Urothelium cell line (cell line): ENCODE measurements around the gene SIL1.
"Not testable (repeated sequence)": the region's sequence is repeated elsewhere in the genome, so short reads cannot be mapped to it uniquely, and the experiment has no call there.

Experiments
- DNase-seq: peaks from one replicate; pipeline ENCODE4 v3.0.0; 2011; ENCODE audit warnings: low spot score, mixed read lengths
- FAIRE-seq: peaks from 2 replicates; lab custom pipeline; 2011; peaks lifted over from hg19 to GRCh38; lab: Jason Lieb, UNC

SIL1 gene

GRCh38 chr5:139177809-139178588, 20.2 kb downstream of the SIL1 start:
- DNase-seq, result no peak
- FAIRE-seq, result no peak

GRCh38 chr5:139177281-139177680, 20.9 kb downstream of the SIL1 start:
- FAIRE-seq, DNase-seq: not testable (repeated sequence)

DNA sequence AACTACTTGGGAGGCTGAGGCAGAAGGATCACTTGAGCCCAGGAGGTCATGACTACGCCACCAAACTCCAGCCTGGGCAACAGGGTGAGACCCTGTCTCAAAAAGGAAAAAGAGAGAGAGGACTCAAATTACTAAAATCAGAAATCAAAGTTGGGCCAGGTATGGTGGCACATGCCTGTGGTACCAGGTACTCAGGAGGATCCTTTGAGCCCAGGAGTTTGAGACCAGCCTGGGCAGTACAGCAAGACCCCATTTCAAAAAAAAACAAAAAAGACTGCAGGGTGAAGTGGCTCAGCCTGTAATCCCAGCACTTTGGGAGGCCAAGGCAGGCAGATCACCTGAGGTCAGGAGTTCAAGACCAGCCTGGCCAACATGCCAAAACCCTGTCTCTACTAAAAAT, 23.8 kb downstream of the SIL1 start:
- not testable (repeated sequence) for DNase-seq, FAIRE-seq

GRCh38 chr5:139171779-139172404, 26.3 kb downstream of the SIL1 start:
- FAIRE-seq (no peak), DNase-seq (no peak)

DNA sequence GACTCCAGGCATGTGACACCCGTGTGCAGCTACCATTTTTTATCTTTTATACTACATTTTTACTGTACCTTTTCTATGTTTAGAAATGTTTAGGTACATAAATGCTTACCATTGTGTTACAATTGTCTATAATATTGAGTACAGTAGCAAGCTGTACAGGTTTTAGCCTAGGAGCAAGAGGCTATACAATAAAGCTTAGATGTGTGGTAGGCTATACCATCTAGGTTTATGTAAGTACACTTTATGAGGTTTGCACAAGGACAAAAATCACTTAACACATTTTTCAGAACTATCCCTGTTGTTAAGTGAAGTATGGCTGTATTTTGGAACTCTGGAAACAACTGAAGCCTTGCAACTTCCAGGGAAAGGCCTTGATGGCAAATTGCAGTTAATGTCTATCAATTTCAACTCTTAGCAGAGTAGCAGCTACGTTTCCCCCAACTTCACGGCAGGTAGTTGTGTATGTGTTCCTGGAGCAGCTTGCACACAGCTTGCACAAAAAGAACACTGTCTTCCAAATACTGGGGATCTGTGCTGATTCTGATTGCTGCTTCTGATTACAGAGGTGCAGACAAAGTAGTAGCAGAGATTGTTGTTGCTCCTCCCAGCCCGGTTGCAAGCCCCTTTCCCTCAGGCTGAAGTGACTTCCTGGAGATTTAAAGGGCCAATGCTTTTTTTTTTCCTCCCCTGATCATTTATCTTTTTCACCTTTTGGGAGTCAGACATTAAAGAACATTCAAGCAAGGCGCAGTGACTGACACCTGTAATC, 30.0 kb downstream of the SIL1 start:
- FAIRE-seq (no peak), DNase-seq (no peak)

- FAIRE-seq, result no peak
These were observed 30.6 kb downstream of the SIL1 start for GRCh38 chr5:139167533-139167932.

GRCh38 chr5:139167063-139167462, 31.1 kb downstream of the SIL1 start:
- DNase-seq (no peak), FAIRE-seq (no peak)

More at GRCh38 chr5:139167533-139167932, 30.6 kb downstream of the SIL1 start:
- no peak for DNase-seq

DNA sequence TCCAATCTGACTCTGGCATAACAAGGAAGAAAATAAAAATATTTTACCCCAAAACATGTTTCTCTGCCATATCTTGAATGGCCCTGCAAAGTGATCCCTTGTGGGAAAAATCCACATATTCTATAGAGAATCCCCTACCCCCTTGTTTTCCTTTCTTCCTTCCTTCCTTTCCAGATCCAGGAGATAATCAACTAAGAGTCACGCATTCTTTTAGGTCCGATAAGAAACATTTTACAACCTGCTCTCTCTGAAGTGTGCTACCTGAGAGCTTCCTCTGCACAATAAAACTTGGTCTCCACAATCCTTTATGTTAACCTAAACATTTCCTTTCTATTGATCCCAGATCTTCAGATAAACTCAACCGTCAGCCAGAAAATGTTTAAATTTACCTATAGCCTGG, 33.3 kb downstream of the SIL1 start:
- not testable (repeated sequence) for FAIRE-seq, DNase-seq

GRCh38 chr5:139164020-139164419, 34.1 kb downstream of the SIL1 start:
- DNase-seq (no peak), FAIRE-seq (no peak)

GRCh38 chr5:139162448-139162847, 35.7 kb downstream of the SIL1 start:
- DNase-seq, result no peak
- no peak for FAIRE-seq

DNA sequence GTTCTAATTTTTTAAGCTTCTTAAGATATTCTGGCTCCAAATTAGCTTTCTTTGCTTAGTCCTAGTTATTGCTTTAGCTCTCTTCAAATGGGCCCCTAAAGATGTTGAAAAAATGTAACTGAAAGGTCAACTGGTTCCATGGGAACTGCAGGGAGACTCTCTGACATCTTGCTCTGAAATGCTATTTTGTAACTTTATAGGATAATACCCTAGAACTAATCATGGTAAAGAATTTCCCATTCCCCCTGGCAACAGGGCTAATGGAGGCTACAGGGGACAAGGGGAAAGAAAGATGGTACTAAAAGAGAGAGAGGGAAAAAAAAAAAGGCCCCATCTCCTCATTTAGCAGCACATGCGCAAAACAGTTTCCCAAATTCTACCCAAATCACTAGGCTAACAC, 39.4 kb downstream of the SIL1 start:
- FAIRE-seq (no peak), DNase-seq (no peak)

- no peak for FAIRE-seq
These were observed 40.6 kb downstream of the SIL1 start for GRCh38 chr5:139157556-139157955.

DNA sequence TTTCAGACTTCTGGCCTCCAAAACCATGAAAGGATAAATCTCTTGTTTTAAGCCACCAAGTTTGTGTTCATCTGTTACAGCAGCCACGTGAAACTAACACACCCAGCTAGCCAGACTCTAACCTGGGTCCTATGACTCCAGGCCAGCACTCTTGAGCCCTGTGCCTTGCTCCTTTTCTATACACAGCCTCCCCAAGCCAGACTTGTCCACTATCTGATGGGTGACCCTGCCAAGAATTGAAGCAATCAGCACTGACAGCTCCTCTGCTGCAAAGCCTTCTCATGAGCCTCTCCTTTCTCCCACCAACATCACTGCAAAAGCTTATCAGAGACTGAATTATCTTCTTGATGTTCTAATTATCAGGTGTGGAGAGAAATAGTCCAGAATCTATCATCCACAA, 41.4 kb downstream of the SIL1 start:
- FAIRE-seq (no peak), DNase-seq (no peak)

More at GRCh38 chr5:139157556-139157955, 40.6 kb downstream of the SIL1 start:
- DNase-seq, result no peak

DNA sequence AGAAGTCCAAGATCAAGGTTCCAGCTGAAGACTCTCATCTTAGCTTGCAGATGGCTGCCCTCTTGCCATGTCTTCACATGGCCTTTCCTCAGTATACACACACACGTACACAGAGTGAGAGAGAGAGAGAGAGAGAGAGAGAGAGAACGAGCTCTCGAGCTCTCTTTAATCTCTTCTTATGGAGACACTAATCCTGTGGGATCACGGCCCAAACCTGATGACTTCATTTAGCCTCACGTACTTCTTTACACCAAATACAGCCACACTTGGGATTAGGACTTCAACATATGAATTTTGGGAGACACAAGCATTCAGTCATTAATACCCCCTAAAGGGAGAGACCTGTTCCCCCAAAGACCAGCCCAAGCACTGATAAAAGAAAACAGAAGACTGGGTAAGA, 42.8 kb downstream of the SIL1 start:
- DNase-seq (no peak), FAIRE-seq (no peak)

DNA sequence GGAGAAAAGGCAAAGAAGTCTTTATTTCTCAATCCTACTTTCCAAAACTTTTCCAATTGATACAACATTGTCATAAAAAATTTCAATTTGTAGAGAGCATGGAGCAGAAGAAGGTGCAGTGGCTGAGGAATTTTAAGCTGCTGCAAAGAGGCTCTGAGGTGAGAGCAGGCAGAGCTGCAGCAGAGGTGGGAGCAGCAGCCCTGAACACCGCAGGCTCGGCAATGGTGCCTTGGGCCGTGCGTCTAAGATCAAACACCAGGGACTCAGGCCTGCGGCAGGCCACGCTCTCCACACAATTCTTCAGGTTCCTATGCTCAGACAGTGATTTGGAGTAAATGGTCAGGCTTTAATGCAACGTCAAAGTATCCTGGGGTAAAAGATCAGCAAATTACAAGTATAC, 46.3 kb downstream of the SIL1 start:
- no peak for DNase-seq
- FAIRE-seq, result no peak

- no peak for FAIRE-seq
These were observed 47.7 kb downstream of the SIL1 start for GRCh38 chr5:139150367-139150999.

GRCh38 chr5:139149477-139150199, 48.5 kb downstream of the SIL1 start:
- no peak for DNase-seq

More at GRCh38 chr5:139150367-139150999, 47.7 kb downstream of the SIL1 start:
- DNase-seq, result no peak

DNA sequence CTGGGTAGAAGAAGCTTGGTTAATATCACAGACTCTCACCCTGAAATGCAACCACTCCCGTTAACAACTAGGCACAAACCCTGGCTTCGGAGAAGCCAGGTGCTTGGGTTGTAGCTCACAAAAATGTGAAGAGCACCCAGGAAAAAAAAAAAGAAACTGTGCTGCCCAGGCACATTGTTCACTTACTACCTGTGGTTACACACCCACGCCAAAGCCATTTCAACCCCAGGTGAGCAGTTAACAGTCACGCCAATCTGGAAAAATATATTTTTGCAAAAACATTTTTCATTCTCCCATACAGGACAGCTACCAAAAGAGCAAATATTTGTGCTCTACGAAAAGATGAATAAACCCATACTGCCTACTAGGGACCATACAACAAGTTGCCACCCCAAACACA, 49.2 kb downstream of the SIL1 start:
- DNase-seq, result no peak

More at GRCh38 chr5:139149477-139150199, 48.5 kb downstream of the SIL1 start:
- FAIRE-seq, result no peak

DNA sequence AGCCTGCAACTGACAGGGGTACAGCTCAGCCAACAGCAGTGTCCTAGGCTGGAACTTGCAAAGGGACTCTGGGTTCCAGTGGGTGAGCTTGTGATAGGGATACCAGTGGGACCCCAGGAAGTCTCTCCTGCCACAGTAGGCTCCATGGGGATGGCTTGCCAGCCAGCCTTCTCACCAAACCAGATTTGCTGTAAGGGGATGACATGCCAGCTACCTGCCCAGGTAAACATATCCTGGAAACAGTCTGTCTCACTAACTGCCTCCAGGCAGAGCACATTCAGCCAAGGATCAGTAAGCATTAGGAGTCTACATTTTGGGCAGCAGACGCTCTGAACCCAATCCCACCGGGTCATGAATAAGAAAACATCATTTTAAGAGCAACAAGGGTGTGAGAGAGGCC, 49.9 kb downstream of the SIL1 start:
- DNase-seq, result no peak
- no peak for FAIRE-seq

More for the DNA sequence above, 49.2 kb downstream of the SIL1 start:
- FAIRE-seq, result no peak

- DNase-seq (no peak), FAIRE-seq (no peak)
These were observed 50.6 kb downstream of the SIL1 start for GRCh38 chr5:139147483-139148087.
